ENCODE measurements around the gene SGMS1. TPM values are rescaled to one million over a fixed set of nuclear protein-coding genes. Genes with fewer than 3 reads are reported as not detected.

Gene SGMS1
- total RNA-seq, 1 donor from 2014 or later, result 93.8 TPM

GRCh38 chr10:50601974-50602373 lies 21.8 kb downstream of the SGMS1 start:
- Histone ChIP-seq H3K9me3 (no peaks in the 10 kb centered on the region), H3K36me3 (no peaks in the 10 kb centered on the region), H3K27me3 (no peaks in the 10 kb centered on the region), H3K27ac (no peak overlapping the region), H3K4me1 (peaks cover 61% of the 10 kb centered on the region), H3K4me3 (no peak overlapping the region)
- TF ChIP-seq POLR2AphosphoS5 (IDR thresholded peaks at IDR 0.05; ENCODE audit: insufficient read depth in 1 of 2, low read depth in 1 of 2) (no peak), POLR2A (IDR thresholded peaks at IDR 0.05) (no peak), CTCF (IDR thresholded peaks at IDR 0.05) (no peak)
- intact Hi-C loops (cut with DNase I), result no loop called here
- no peak for DNase-seq (ENCODE audit: extremely low spot score in 2 of 2)

GRCh38 chr10:50600831-50601477 lies 22.8 kb downstream of the SGMS1 start:
- Histone ChIP-seq H3K4me3 (no peak overlapping the region), H3K36me3 (no peaks in the 10 kb centered on the region), H3K27ac (no peak overlapping the region), H3K4me1 (peaks cover 52% of the 10 kb centered on the region), H3K9me3 (no peaks in the 10 kb centered on the region), H3K27me3 (no peaks in the 10 kb centered on the region)
- no peak for TF ChIP-seq POLR2A (IDR thresholded peaks at IDR 0.05)
- no peak for TF ChIP-seq POLR2AphosphoS5 (IDR thresholded peaks at IDR 0.05; ENCODE audit: insufficient read depth in 1 of 2, low read depth in 1 of 2)
- no peak for TF ChIP-seq CTCF (IDR thresholded peaks at IDR 0.05)
- intact Hi-C loops (cut with DNase I), result no loop called here
- DNase-seq (ENCODE audit: extremely low spot score in 2 of 2), result no peak

- H3K27me3 ChIP-seq, result no peaks in the 10 kb centered on the region
- no peak for DNase-seq (ENCODE audit: extremely low spot score in 2 of 2)
- no peaks in the 10 kb centered on the region for H3K36me3 ChIP-seq
- no peak overlapping the region for H3K4me3 ChIP-seq
- H3K4me1 ChIP-seq, result peaks cover 47% of the 10 kb centered on the region
- no peaks in the 10 kb centered on the region for H3K9me3 ChIP-seq
- intact Hi-C loops (cut with DNase I), result no loop called here
- TF ChIP-seq CTCF (IDR thresholded peaks at IDR 0.05), result no peak
- no peak for TF ChIP-seq POLR2AphosphoS5 (IDR thresholded peaks at IDR 0.05; ENCODE audit: insufficient read depth in 1 of 2, low read depth in 1 of 2)
- TF ChIP-seq POLR2A (IDR thresholded peaks at IDR 0.05), result no peak
- H3K27ac ChIP-seq, result no peak overlapping the region
Measured at GRCh38 chr10:50600286-50600685, 23.5 kb downstream of the SGMS1 start.

GRCh38 chr10:50596897-50597296 lies 26.9 kb downstream of the SGMS1 start:
- Histone ChIP-seq H3K4me1 (peaks cover 16% of the 10 kb centered on the region), H3K27me3 (no peaks in the 10 kb centered on the region), H3K9me3 (no peaks in the 10 kb centered on the region), H3K36me3 (no peaks in the 10 kb centered on the region), H3K27ac (no peak overlapping the region), H3K4me3 (no peak overlapping the region)
- intact Hi-C loops (cut with DNase I), result no loop called here
- TF ChIP-seq POLR2A (IDR thresholded peaks at IDR 0.05), result no peak
- no peak for TF ChIP-seq CTCF (IDR thresholded peaks at IDR 0.05)
- TF ChIP-seq POLR2AphosphoS5 (IDR thresholded peaks at IDR 0.05; ENCODE audit: insufficient read depth in 1 of 2, low read depth in 1 of 2), result no peak
- DNase-seq (ENCODE audit: extremely low spot score in 2 of 2), result no peak

GRCh38 chr10:50596456-50596855 lies 27.3 kb downstream of the SGMS1 start:
- Histone ChIP-seq H3K27me3 (no peaks in the 10 kb centered on the region), H3K36me3 (no peaks in the 10 kb centered on the region), H3K9me3 (no peaks in the 10 kb centered on the region), H3K27ac (no peak overlapping the region), H3K4me1 (peaks cover 16% of the 10 kb centered on the region), H3K4me3 (no peak overlapping the region)
- no peak for DNase-seq (ENCODE audit: extremely low spot score in 2 of 2)
- no peak for TF ChIP-seq POLR2A (IDR thresholded peaks at IDR 0.05)
- TF ChIP-seq CTCF (IDR thresholded peaks at IDR 0.05), result no peak
- no peak for TF ChIP-seq POLR2AphosphoS5 (IDR thresholded peaks at IDR 0.05; ENCODE audit: insufficient read depth in 1 of 2, low read depth in 1 of 2)
- intact Hi-C loops (cut with DNase I), result no loop called here

Measured in vagina (tissue), 2 donors.